Measurements from ENCODE around the gene TMEM106C.

GRCh38 chr12:47954467-47955045, 8.8 kb upstream of the TMEM106C start:
- TF ChIP-seq IKZF1 (IDR thresholded peaks at IDR 0.05) (no peak), POLR2A (IDR thresholded peaks at IDR 0.05; ENCODE audit: insufficient read depth in 1 of 2, low read depth in 2 of 2, low read length in 2 of 2) (no peak), ATF4 (CRISPR knock-in tag; IDR thresholded peaks at IDR 0.05) (no peak), FLYWCH1 (CRISPR knock-in tag; IDR thresholded peaks at IDR 0.05) (no peak), ZNF770 (CRISPR knock-in tag; IDR thresholded peaks at IDR 0.05) (no peak), ZNF282 (IDR thresholded peaks at IDR 0.05; ENCODE audit: partially characterized antibody) (no peak), NFE2L1 (CRISPR knock-in tag; IDR thresholded peaks at IDR 0.05; ENCODE audit: borderline replicate concordance) (no peak), YY1 (IDR thresholded peaks at IDR 0.05; ENCODE audit: insufficient read depth, insufficient replicate concordance, low read depth, low read length) (no peak)

Data from HepG2 (cell line).